H1 (cell line): ENCODE data around the gene HDAC6. TPM values are rescaled to one million over a fixed set of nuclear protein-coding genes. Genes with fewer than 3 reads are reported as not detected.

Experiments used
- CTCF ChIA-PET: fragments of 300-600 bp; sonication (Branson Sonifier 250); formaldehyde crosslinking; loops from one replicate; lab custom pipeline; 2021; ENCODE audit not compliant: partially characterized antibody; lab: Charles Lee
- POLR2A ChIA-PET: fragments of 300-600 bp; sonication (Branson Sonifier 250); formaldehyde crosslinking; loops from one replicate; lab custom pipeline; 2021; ENCODE audit warnings: inconsistent platforms; ENCODE audit not compliant: partially characterized antibody; lab: Charles Lee
- DNase-seq, 2 experiments: peaks; one replicate each; pipeline versions ENCODE4 v3.0.0 to v3.0.0-alpha.2; 2010 to 2022; ENCODE audit warnings: low spot score in 2 of 2, low read depth in 1 of 2, mixed read lengths in 1 of 2
- FAIRE-seq: peaks from 2 replicates; lab custom pipeline; 2011; peaks lifted over from hg19 to GRCh38; lab: Jason Lieb, UNC
- H2AFZ ChIP-seq: 2 replicates; pipeline ENCODE4 v1.8.1; 2012; ENCODE audit warnings: low read length, inconsistent platforms
- H2AK5ac ChIP-seq: 2 replicates; pipeline ENCODE4 v1.6.1; 2013; ENCODE audit warnings: low read depth, low read length
- H2BK120ac ChIP-seq: replicated peaks from 2 replicates; pipeline ENCODE3; 2013; ENCODE audit warnings: low read depth, low read length, inconsistent platforms
- H2BK12ac ChIP-seq: 2 replicates; pipeline ENCODE4 v1.6.1; 2013; ENCODE audit warnings: low read depth, low read length
- H2BK15ac ChIP-seq: 2 replicates; pipeline ENCODE4 v1.6.1; 2013; ENCODE audit warnings: low read length
- H2BK20ac ChIP-seq: 2 replicates; pipeline ENCODE4 v1.6.1; 2013; ENCODE audit warnings: low read length
- H2BK5ac ChIP-seq: 2 replicates; pipeline ENCODE4 v1.6.1; 2013; ENCODE audit warnings: low read depth, low read length
- H3K14ac ChIP-seq: 2 replicates; pipeline ENCODE4 v1.6.1; 2013; ENCODE audit warnings: inconsistent platforms; ENCODE audit not compliant: insufficient read length
- H3K18ac ChIP-seq: 2 replicates; pipeline ENCODE4 v1.6.1; 2013; ENCODE audit warnings: low read length; ENCODE audit errors: extremely low read depth
- H3K23ac ChIP-seq: 2 replicates; pipeline ENCODE4 v1.6.1; 2013; ENCODE audit warnings: inconsistent platforms; ENCODE audit not compliant: insufficient read length
- H3K23me2 ChIP-seq: 2 replicates; pipeline ENCODE4 v1.6.1; 2013; ENCODE audit warnings: low read depth, low read length
- H3K27ac ChIP-seq: 2 replicates; pipeline ENCODE4 v1.6.1; 2011; ENCODE audit warnings: low read depth, low read length, inconsistent platforms
- H3K27me3 ChIP-seq, 4 experiments: replicated peaks in 1 of 4; 1 replicate in 1 of 4; 2 replicates in 3 of 4; pipeline versions ENCODE4 v1.6.1 to v1.8.1; 2011 to 2013; ENCODE audit warnings: low read length in 3 of 4, mild to moderate bottlenecking in 3 of 4, inconsistent platforms in 2 of 4, mixed read lengths in 2 of 4, moderate library complexity in 1 of 4; ENCODE audit not compliant: control insufficient read depth in 3 of 4, insufficient read depth in 3 of 4; ENCODE audit errors: extremely low read depth in 1 of 4
- H3K36me3 ChIP-seq, 4 experiments: 2 replicates each; pipeline versions ENCODE4 v1.6.1 to v1.8.1; 2011 to 2013; ENCODE audit warnings: mild to moderate bottlenecking in 4 of 4, low read length in 3 of 4, moderate library complexity in 2 of 4, control low read depth in 1 of 4, inconsistent platforms in 1 of 4; ENCODE audit not compliant: insufficient read depth in 4 of 4, control insufficient read depth in 2 of 4
- H3K4ac ChIP-seq: replicated peaks from 2 replicates; pipeline ENCODE3; 2013; ENCODE audit warnings: low read length, low read depth, mixed read lengths, inconsistent platforms; ENCODE audit not compliant: insufficient read length
- H3K4me1 ChIP-seq, 4 experiments: replicated peaks in 1 of 4; 1 replicate in 1 of 4; 2 replicates in 3 of 4; pipeline versions ENCODE4 v1.6.1 to v1.8.1; 2011 to 2013; ENCODE audit warnings: low read length in 3 of 4, inconsistent platforms in 2 of 4, mixed read lengths in 1 of 4; ENCODE audit not compliant: insufficient read depth in 4 of 4, control insufficient read depth in 3 of 4
- H3K4me2 ChIP-seq, 2 experiments: 2 replicates each; pipeline versions ENCODE4 v1.6.1 to v1.8.1; 2011 to 2013; ENCODE audit warnings: low read depth in 2 of 2, low read length in 2 of 2, control low read depth in 1 of 2, inconsistent platforms in 1 of 2, mild to moderate bottlenecking in 1 of 2; ENCODE audit not compliant: insufficient read depth in 1 of 2
- H3K4me3 ChIP-seq, 4 experiments: fragments of 200-600, 300-600 bp in 1 of 4; sonication (generic), shearing (Covaris generic), sonication (Bioruptor Twin) in 1 of 4; 2 replicates each; pipeline versions ENCODE4 v1.5.1 to v1.8.1; 2011 to 2016; ENCODE audit warnings: low read length in 4 of 4, low read depth in 3 of 4, control low read depth in 2 of 4, inconsistent platforms in 2 of 4, mild to moderate bottlenecking in 2 of 4, mixed read lengths in 1 of 4, moderate library complexity in 1 of 4; ENCODE audit not compliant: insufficient read depth in 2 of 4; ENCODE audit errors: extremely low read depth in 1 of 4
- H3K56ac ChIP-seq: replicated peaks from 2 replicates; pipeline ENCODE3; 2013; ENCODE audit warnings: low read depth, mild to moderate bottlenecking, mixed read lengths, low read length, inconsistent platforms; ENCODE audit not compliant: insufficient read length
- H3K79me1 ChIP-seq: 2 replicates; pipeline ENCODE4 v1.6.1; 2013; ENCODE audit warnings: low read depth, low read length, control low read depth
- H3K79me2 ChIP-seq, 2 experiments: 2 replicates each; pipeline versions ENCODE4 v1.6.1 to v1.8.1; 2012 to 2013; ENCODE audit warnings: low read length in 2 of 2, mild to moderate bottlenecking in 2 of 2, inconsistent platforms in 1 of 2; ENCODE audit not compliant: insufficient read depth in 2 of 2, control insufficient read depth in 1 of 2
- H3K9ac ChIP-seq, 4 experiments: replicated peaks in 1 of 4; 1 replicate in 1 of 4; 2 replicates in 3 of 4; pipeline versions ENCODE4 v1.6.1 to v1.8.1; 2011 to 2013; ENCODE audit warnings: low read depth in 3 of 4, low read length in 3 of 4, control low read depth in 2 of 4, mild to moderate bottlenecking in 2 of 4, moderate library complexity in 2 of 4, inconsistent platforms in 1 of 4; ENCODE audit errors: extremely low read depth in 1 of 4
- H3K9me3 ChIP-seq, 2 experiments: 2 replicates each; pipeline versions ENCODE4 v1.6.1 to v1.8.1; 2012 to 2013; ENCODE audit warnings: mild to moderate bottlenecking in 2 of 2, moderate library complexity in 2 of 2, control low read depth in 1 of 2, inconsistent platforms in 1 of 2, low read depth in 1 of 2, low read length in 1 of 2, mixed read lengths in 1 of 2; ENCODE audit not compliant: insufficient read depth in 2 of 2
- H4K20me1 ChIP-seq, 2 experiments: replicated peaks in 1 of 2; 2 replicates each; pipeline versions ENCODE3 to v1.8.1; 2011 to 2013; ENCODE audit warnings: inconsistent platforms in 2 of 2, low read length in 2 of 2, mild to moderate bottlenecking in 1 of 2; ENCODE audit not compliant: insufficient read depth in 2 of 2, control insufficient read depth in 1 of 2
- H4K5ac ChIP-seq: 2 replicates; pipeline ENCODE4 v1.6.1; 2013; ENCODE audit warnings: low read length, low read depth, mixed read lengths, inconsistent platforms; ENCODE audit not compliant: insufficient read length
- H4K8ac ChIP-seq: 2 replicates; pipeline ENCODE4 v1.8.0; 2013; ENCODE audit warnings: mild to moderate bottlenecking, moderate library complexity, low read length, inconsistent platforms; ENCODE audit not compliant: insufficient read depth; ENCODE audit errors: extremely low read depth
- H4K91ac ChIP-seq: replicated peaks from 2 replicates; pipeline ENCODE3; 2013; ENCODE audit warnings: low read length, mixed read lengths, inconsistent platforms; ENCODE audit not compliant: insufficient read length
- CREB1 ChIP-seq: IDR thresholded peaks from 2 replicates; pipeline ENCODE4 v1.6.1; 2012; ENCODE audit warnings: inconsistent platforms
- CTCF ChIP-seq, 3 experiments: IDR thresholded peaks; 1 replicate in 2 of 3; 2 replicates in 1 of 3; pipeline versions ENCODE4 v1.5.1 to v1.6.1; 2011; ENCODE audit warnings: low read length in 3 of 3, mild to moderate bottlenecking in 3 of 3, inconsistent platforms in 2 of 3, low read depth in 1 of 3, moderate library complexity in 1 of 3; ENCODE audit not compliant: insufficient read depth in 1 of 3; ENCODE audit errors: control extremely low read depth in 1 of 3
- EZH2 ChIP-seq: fragments of 200-600 bp; sonication (generic); IDR thresholded peaks from 2 replicates; pipeline ENCODE4 v1.7.1; 2012; ENCODE audit warnings: low read depth, mild to moderate bottlenecking, moderate library complexity, low read length, inconsistent platforms; ENCODE audit not compliant: severe bottlenecking
- MAX ChIP-seq: IDR thresholded peaks from 2 replicates; pipeline ENCODE4 v1.6.1; 2012; ENCODE audit warnings: inconsistent platforms
- WGBS, 2 experiments: shearing (Covaris generic) in 1 of 2; methylation state at CpG; one replicate each; pipeline versions ENCODE4 v1.1.6 to v1.1.7; 2013 to 2015; ENCODE audit warnings: low lambda C conversion rate in 2 of 2, mixed read lengths in 2 of 2, inconsistent platforms in 1 of 2, low coverage in 1 of 2, missing lambda C conversion rate in 1 of 2; ENCODE audit not compliant: insufficient replicate concordance in 2 of 2, insufficient coverage in 1 of 2, insufficient read length in 1 of 2; ENCODE audit errors: extremely low coverage in 1 of 2, missing lambda C conversion rate in 1 of 2; 5-methylcytosine and 5-hydroxymethylcytosine counted together
- polyA plus RNA-seq, 7 experiments: library from polyadenylated mRNA; depleted of rRNA in 3 of 7; stranded (reverse) in 5 of 7; unstranded in 2 of 7; fragments of >200 nt in 5 of 7; fragments of 200-250 nt in 2 of 7; gene quantifications; 1 replicate in 5 of 7; 2 replicates in 1 of 7; 4 replicates in 1 of 7; pipeline versions ENCODE4 v1.2.1 to v1.2.3, GENCODE V29; 2011 to 2013; ENCODE audit warnings: missing spikeins in 2 of 7, mixed read lengths in 2 of 7
- total RNA-seq: library from RNA; stranded (reverse); fragmentation: NEBNext Ultra II Directional; extraction: Animal tissue kit (Norgen Biotek cat#: 25700); gene quantifications from 2 replicates; pipeline ENCODE4 v1.2.1, GENCODE V29; 2021

Gene HDAC6
- total and polyA plus RNA-seq, 2 of the 8 experiments (the other 6 are each of a cell fraction or from before 2014, with no cell fraction given), result 34.0 to 51.8 TPM

DNA sequence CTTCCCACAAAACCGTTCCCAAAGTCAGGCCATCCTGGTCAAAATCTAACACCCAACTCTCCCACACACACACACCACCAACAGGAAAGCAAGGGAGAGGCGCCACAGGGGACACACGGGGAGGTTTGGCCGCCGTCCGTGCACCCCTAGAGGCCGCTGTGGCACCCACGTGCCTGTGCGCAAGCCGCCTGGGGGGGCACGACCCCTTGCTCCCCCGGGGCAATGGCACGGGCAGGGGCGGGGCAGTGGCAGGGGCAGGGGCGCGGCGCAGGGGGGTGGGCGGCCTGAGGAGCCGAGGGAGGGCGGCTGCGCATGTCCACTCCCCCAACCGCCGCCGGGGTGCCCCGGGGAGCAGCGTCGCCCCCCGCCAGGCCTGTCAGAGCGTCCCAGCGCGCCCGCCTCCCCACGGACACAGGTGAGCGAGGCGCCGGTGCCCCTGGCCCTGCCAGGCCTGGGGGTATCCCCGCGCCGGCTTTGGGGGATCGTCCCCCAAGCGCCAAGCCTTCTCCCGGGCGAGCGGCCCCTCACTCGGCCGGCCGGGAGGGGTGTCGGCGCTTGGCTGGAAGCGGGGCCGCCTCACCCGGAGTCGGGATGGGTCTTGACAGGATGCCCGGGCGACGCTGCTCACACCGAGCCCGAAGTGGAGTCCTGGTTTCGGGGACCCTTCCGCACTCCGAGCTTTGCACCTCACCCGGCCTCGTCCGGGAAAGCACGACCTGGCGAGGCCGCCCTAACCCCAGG, 24.4 kb downstream of the HDAC6 start, which contains the start of gene ERAS:
Gene ERAS, plus strand, starts transcription at position 379 of the 741 bp plus-strand sequence. CDS start 2,611 bp downstream, outside the sequence.
- H3K9ac ChIP-seq, result no peak within 1 kb of the TSS
- no peak within 1 kb of the TSS for H2AFZ ChIP-seq
- no peak for FAIRE-seq

More for the DNA sequence above, 24.4 kb downstream of the HDAC6 start, which contains the start of gene ERAS:
- peak; percentile 11 for TF ChIP-seq EZH2
- TF ChIP-seq CTCF (IDR thresholded peaks at IDR 0.05; ENCODE audit: control extremely low read depth in 1 of 3, insufficient read depth in 1 of 3, low read depth in 1 of 3, low read length in 3 of 3), result peak in 2 of 3 experiments; percentile 14 to 20; a peak in 1 of 4 replicates
- TF ChIP-seq CREB1, result no peak
- TF ChIP-seq MAX, result peak; percentile 35; the same call in 1 of the 2 replicates
- no peak within 1 kb of the TSS for H3K23ac ChIP-seq
- H4K20me1 ChIP-seq, result no peaks in the 10 kb centered on the region
- no peak within 1 kb of the TSS for H3K18ac ChIP-seq
- H2BK5ac ChIP-seq, result no peak within 1 kb of the TSS
- H4K8ac ChIP-seq, result peak within 1 kb of the TSS; percentile 85
- H4K5ac ChIP-seq, result no peak within 1 kb of the TSS
- H4K91ac ChIP-seq, result no peak within 1 kb of the TSS
- H3K4ac ChIP-seq, result no peak within 1 kb of the TSS
- H3K27ac ChIP-seq, result no peak within 1 kb of the TSS
- no peak within 1 kb of the TSS for H2BK12ac ChIP-seq
- no peaks in the 10 kb centered on the region; a peak in 1 of 4 replicates for H3K9me3 ChIP-seq
- peaks cover 0 to 19% (median 11%) of the 10 kb centered on the region in 4 experiments; a peak in 5 of 7 replicates for H3K27me3 ChIP-seq
- ChIA-PET POLR2A (interaction anchor here (0.6 to 1.8 kb wide), 6 partner anchors 10 to 246 kb away, joined by 3 to 8 read pairs (median 4); partner anchors contain the start of gene SLC35A2), CTCF (interaction anchor here (1.3 kb wide), 1 partner anchor 10 kb away, joined by 4 read pairs; no protein-coding TSS in a partner anchor)
- H3K79me2 ChIP-seq, result no peaks in the 10 kb centered on the region
- 71% methylated on average over 3 of the region's 67 CpGs; no CpG with 5 or more reads in 1 of the 2 experiments for WGBS, 2 experiments
- H3K4me3 ChIP-seq, result peak within 1 kb of the TSS; percentile 14 to 54 (median 18); a peak in 6 of 8 replicates
- DNase-seq, result no peak
- peaks cover under 1% of the 10 kb centered on the region; the same call in 1 of the 2 replicates for H3K23me2 ChIP-seq
- no peak within 1 kb of the TSS for H3K14ac ChIP-seq
- no peak within 1 kb of the TSS for H2BK20ac ChIP-seq
- H3K36me3 ChIP-seq, result peaks cover 0 to 13% (median 3%) of the 10 kb centered on the region in 4 experiments; a peak in 4 of 8 replicates
- H3K4me2 ChIP-seq, result peak within 1 kb of the TSS; percentile 58 to 64
- no peaks in the 10 kb centered on the region for H3K79me1 ChIP-seq
- H3K56ac ChIP-seq, result no peak within 1 kb of the TSS
- H2BK120ac ChIP-seq, result no peak within 1 kb of the TSS
- no peak within 1 kb of the TSS for H2BK15ac ChIP-seq
- no peak within 1 kb of the TSS for H2AK5ac ChIP-seq
- peaks cover 0 to 3% (median 0%) of the 10 kb centered on the region in 4 experiments; a peak in 2 of 7 replicates for H3K4me1 ChIP-seq
